Keratinocyte (primary cell): ENCODE measurements around the gene SH3D19.

Source experiments
- CTCF ChIP-seq, 3 experiments: IDR thresholded peaks in 1 of 3; conservative IDR thresholded peaks in 1 of 3; optimal IDR thresholded peaks in 1 of 3; 2 replicates in 2 of 3; 3 replicates in 1 of 3; pipeline versions ENCODE3 to v1.5.1; 2011; ENCODE audit warnings: low read length in 3 of 3, mild to moderate bottlenecking in 3 of 3, moderate library complexity in 2 of 3, control low read depth in 1 of 3, inconsistent platforms in 1 of 3; ENCODE audit not compliant: insufficient read depth in 2 of 3; ENCODE audit errors: extremely low read depth in 1 of 3
- EZH2 ChIP-seq: IDR thresholded peaks from one replicate; pipeline ENCODE4 v1.6.1; 2012; ENCODE audit warnings: inconsistent platforms, mild to moderate bottlenecking, low read length, moderate library complexity

- TF ChIP-seq CTCF (optimal IDR thresholded peaks at IDR 0.05 in 1 of 3, IDR thresholded peaks at IDR 0.05 in 1 of 3, conservative IDR thresholded peaks at IDR 0.05 in 1 of 3; ENCODE audit: extremely low read depth in 1 of 3, insufficient read depth in 2 of 3, low read length in 3 of 3) (no peak), EZH2 (no peak)
Measured at GRCh38 chr4:151236036-151236435, 89.4 kb downstream of the SH3D19 start.
